ENCODE data around the gene ARHGAP26.
"Not testable (repeated sequence)": the region's sequence is repeated elsewhere in the genome, so short reads cannot be mapped to it uniquely, and the experiment has no call there.

Gene ARHGAP26

DNA sequence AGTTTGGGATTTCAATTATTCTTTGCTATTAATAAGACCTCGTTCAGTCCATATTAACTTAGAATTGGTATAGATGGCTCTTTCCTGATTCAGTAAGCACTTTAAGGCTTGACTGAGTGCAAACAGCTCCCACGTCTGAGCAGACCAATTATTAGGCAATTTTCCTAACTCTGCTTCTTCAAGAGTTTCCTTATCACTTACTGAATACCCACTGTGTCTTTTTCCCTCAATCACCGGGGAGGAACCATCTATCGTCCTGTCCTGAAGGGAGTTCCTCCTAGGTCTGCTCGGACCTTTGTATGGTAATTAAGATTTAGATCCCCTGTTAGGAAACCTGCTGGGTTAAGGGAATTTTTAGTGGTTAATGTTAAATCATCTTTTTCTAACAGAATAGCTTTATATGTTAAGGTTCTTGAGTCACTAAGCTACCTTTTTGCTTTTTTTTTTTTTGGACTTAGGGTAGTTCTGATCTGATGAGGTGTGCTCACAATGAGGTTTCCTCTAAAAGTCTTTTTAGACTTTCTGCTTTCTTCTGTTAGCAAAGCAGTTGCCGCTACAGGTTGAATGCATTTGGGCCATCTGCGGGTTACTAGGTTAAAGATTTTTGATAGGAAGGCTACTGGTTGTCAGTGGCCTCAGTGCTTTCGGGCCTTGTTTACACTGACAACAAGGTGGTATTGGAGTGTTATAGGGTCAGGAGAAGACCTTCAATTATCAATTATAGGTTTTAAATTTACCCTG, 322.7 kb downstream of the ARHGAP26 start:
- DNase-seq (ENCODE audit: low spot score), result not testable (repeated sequence)

DNA sequence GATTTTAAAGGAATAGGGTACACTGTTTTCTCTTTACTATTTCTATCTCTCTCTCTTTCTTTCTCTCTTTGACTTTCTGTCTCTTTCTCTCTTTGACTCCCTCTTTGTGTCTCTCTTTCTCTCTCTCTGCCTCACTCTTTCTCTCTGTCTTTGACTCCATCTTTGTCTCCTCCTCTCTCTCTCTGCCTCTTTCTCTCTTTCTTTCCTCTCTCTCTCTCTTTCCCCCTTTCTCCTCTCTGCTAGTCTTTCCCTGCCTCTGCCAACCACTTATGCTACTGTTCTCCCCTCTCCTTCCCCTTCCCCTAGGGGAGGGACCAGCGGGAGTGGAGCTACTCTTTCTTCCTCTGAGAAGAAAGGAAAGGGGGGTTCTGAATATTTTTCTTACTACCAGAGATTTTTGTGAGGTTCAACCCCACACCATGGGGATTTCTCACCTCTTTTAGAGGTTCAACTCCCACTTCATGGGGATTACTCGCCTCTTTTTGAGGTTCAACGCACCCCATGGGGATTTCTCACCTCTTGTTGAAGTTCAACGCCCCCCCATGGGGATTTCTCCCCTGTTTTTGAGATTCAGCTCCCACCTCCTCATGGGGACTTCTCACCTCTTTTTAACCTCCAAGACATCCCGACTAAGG, 323.4 kb downstream of the ARHGAP26 start:
- DNase-seq (ENCODE audit: low spot score), result no peak

DNA sequence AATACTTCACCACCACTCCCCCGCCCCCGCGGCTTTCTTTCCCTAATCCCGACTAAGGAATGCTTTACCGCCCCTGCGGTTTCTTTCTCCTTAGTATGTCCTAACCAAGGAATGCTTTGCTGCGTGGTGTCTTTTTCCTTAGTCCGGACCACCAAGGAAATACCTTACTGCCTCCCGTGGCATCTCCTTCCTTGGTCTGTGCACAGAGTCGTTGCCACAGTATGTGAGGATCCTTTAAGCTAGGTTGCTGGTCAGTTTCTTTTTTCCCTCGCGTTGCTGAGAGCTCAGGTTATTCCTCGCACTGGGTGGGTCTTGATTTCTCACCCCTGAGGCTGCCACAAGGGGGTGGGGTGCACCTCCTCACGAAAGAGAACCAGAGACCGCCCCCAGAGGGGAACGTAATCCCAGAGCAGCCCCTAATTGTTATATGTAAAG, 323.9 kb downstream of the ARHGAP26 start:
- DNase-seq (ENCODE audit: low spot score), result no peak

GRCh38 chr5:143094608-143095007, 324.4 kb downstream of the ARHGAP26 start:
- not testable (repeated sequence) for DNase-seq (ENCODE audit: low spot score)

- DNase-seq (ENCODE audit: low spot score), result no peak
These were observed 330.9 kb downstream of the ARHGAP26 start for GRCh38 chr5:143101121-143101520.

DNA sequence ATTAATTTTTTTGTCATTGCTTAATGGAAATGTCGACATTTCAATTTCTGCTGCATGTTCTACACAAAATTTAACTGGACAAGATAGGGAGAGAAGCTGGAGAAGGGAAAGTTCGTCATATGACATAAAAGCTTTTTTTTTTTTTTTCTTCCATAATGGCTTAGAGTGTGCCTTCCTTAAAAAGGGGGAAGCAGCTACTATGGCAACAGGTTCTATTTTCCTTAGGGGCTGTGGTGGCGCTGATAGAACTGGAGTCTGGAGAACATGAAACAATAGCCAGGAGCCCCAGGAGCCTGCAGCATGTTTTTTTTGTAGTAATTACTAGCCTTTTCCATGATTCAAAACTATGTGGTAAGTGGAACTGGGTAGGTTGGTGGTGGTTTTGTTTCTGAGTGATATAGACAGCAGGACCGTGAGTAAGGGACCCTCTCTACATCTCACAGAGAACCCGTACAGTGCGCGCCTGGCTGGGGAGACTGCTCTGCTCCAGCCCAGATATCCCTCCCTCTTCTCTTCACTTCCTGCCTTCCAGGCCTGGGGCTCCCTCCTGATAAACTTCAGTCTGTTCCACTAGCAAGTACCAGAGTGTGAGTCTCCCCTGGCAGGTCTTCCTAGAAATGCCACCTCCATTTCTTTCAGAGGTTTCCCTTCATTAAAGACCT, 331.7 kb downstream of the ARHGAP26 start:
- DNase-seq (ENCODE audit: low spot score), result no peak

GRCh38 chr5:143102411-143102810, 332.2 kb downstream of the ARHGAP26 start:
- no peak for DNase-seq (ENCODE audit: low spot score)

GRCh38 chr5:143105216-143105905, 335.2 kb downstream of the ARHGAP26 start:
- DNase-seq (ENCODE audit: low spot score), result no peak

GRCh38 chr5:143106174-143106573, 336.0 kb downstream of the ARHGAP26 start:
- no peak for DNase-seq (ENCODE audit: low spot score)

- no peak for DNase-seq (ENCODE audit: low spot score)
These were observed 338.4 kb downstream of the ARHGAP26 start for GRCh38 chr5:143108498-143109128.

DNA sequence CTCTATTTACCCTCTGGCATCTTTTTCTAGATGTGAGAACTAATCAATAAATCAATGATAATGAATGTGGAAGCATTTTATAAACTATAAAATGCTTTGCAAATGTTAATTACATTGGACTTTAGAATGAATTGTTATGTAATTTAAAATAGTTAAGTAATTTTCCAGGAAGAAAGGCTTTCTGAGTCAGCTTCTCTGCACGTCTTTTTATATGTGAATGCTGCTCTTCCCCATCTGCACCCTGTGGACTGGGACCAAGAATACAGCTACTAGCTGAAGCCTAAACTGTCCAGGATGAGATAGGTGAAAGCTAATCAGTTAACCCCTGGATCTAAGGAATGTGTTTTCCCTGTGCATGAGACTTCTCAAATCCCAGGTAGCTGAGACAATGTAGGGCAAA, 340.4 kb downstream of the ARHGAP26 start:
- peak; percentile 68 for DNase-seq (ENCODE audit: low spot score)

- DNase-seq (ENCODE audit: low spot score), result no peak
These were observed 341.6 kb downstream of the ARHGAP26 start for GRCh38 chr5:143111799-143112198.

GRCh38 chr5:143113461-143113860, 343.3 kb downstream of the ARHGAP26 start:
- no peak for DNase-seq (ENCODE audit: low spot score)

- DNase-seq (ENCODE audit: low spot score), result no peak
These were observed 344.3 kb downstream of the ARHGAP26 start for GRCh38 chr5:143114481-143114880.

DNA sequence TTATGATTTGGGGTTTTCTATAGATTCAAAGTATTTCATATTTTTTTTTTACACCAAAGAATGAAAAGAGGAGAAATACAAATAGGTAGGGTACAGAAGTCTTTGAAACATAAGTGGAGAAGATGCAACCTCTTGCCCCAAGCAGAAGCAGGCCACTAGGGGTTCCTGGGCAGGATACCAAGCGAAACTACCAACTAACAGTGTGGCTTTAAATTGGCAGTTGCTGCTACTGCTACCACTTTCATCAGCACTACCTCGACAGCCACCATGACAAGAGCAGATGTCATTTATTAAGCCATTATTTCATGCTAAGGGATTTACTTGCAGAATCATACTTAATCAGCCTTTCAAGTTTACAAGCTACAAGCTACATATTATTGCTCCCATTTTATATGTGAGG, 345.2 kb downstream of the ARHGAP26 start:
- DNase-seq (ENCODE audit: low spot score), result no peak

GRCh38 chr5:143116814-143117213, 346.6 kb downstream of the ARHGAP26 start:
- peak; percentile 38 for DNase-seq (ENCODE audit: low spot score)

DNA sequence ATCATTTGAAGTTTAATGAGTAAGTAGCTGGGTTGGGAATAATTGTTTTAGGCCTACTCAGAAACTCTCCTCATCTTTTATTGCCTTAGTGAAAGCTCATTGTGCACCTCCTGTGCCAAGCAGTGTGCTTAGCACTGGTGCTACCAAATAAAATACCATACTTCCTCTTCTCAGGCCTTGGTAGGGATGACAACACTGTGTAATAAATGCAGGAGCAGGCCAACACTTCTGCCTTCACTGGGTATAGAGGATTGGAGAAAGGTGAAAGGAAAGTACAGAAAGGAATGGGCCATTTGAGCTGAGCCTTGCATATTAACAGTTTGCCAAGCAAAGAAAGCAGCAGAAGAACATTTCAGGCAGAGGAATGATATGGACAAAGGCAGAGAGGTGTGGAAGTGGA, 347.6 kb downstream of the ARHGAP26 start:
- no peak for DNase-seq (ENCODE audit: low spot score)

DNA sequence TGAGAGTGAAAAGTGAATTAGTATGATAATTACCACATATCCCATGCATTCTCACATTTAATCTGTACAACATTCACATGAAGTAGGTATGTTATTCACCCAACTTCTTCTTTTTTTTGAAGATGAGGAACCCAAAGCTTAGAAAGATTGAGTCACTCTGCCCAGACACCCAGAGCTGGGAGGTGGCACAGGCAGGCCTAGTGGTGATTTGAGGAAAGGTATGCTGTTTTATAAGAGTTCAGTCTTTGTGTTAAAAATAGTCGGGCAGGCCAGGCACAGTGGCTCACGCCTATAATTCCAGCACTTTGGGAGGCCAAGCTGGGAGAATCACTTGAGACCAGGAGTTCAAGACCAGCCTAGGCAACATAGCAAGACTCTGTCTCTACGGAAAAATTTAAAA, 348.0 kb downstream of the ARHGAP26 start:
- no peak for DNase-seq (ENCODE audit: low spot score)

GRCh38 chr5:143118818-143119217, 348.6 kb downstream of the ARHGAP26 start:
- not testable (repeated sequence) for DNase-seq (ENCODE audit: low spot score)

GRCh38 chr5:143119291-143119769, 349.2 kb downstream of the ARHGAP26 start:
- no peak for DNase-seq (ENCODE audit: low spot score)

GRCh38 chr5:143119881-143120341, 349.7 kb downstream of the ARHGAP26 start:
- no peak for DNase-seq (ENCODE audit: low spot score)
